Pancreas (tissue), 10 donors: Measurements from ENCODE around the gene SAAL1. TPM values are rescaled to one million over a fixed set of nuclear protein-coding genes. Genes with fewer than 3 reads are reported as not detected.

Experiments
- ATAC-seq, 4 donors: fragments of 200-7000 bp; cut with Tn5 transposase; one replicate each; pipeline versions ENCODE4 v1.8.0 to v1.9.1; 2020; ENCODE audit warnings: mild to moderate bottlenecking in 4 of 4, moderate library complexity in 4 of 4
- DNase-seq, 6 donors: peaks; one replicate each; pipeline ENCODE4 v3.0.0-alpha.2; 2020
- FAIRE-seq: peaks from 2 replicates; lab custom pipeline; 2012; peaks lifted over from hg19 to GRCh38; lab: Jason Lieb, UNC
- H3K27ac ChIP-seq, 4 donors: fragments of 200-600 bp; sonication (generic); 1 replicate in 3 of 4; 2 replicates in 1 of 4; pipeline versions ENCODE4 v1.5.0 to v1.8.0; 2020
- H3K27me3 ChIP-seq, 4 donors: fragments of 200-600 bp; one replicate each; pipeline ENCODE4 v1.8.0; 2021
- H3K36me3 ChIP-seq, 3 donors: fragments of 200-600 bp; sonication (generic) in 1 of 3; one replicate each; pipeline versions ENCODE4 v1.5.0 to v1.8.0; 2020 to 2021
- H3K4me1 ChIP-seq, 3 donors: fragments of 200-600 bp; one replicate each; pipeline ENCODE4 v1.8.0; 2021
- H3K4me3 ChIP-seq, 4 donors: fragments of 200-600 bp; sonication (generic) in 2 of 4; one replicate each; pipeline versions ENCODE4 v1.5.0 to v1.8.0; 2020 to 2021
- H3K9me3 ChIP-seq, 4 donors: fragments of 200-600 bp; one replicate each; pipeline ENCODE4 v1.8.0; 2021
- WGBS, 2 donors: extraction: QIAGEN DNeasy Blood & Tissue Kit; methylation state at CpG; one replicate each; pipeline ENCODE4 v1.1.7; 2013; 5-methylcytosine and 5-hydroxymethylcytosine counted together
- intact Hi-C, 3 donors: fragments of 100-400 bp; cut with DNase I; formaldehyde crosslinking; loops; one replicate each; pipeline versions ENCODE4 v1.11.1 to v1.14.2; 2022
- polyA plus RNA-seq, 2 donors: library from polyadenylated mRNA; stranded (reverse); fragments of 200-250 nt; gene quantifications; one replicate each; pipeline ENCODE4 v1.2.3, GENCODE V29; 2013
- total RNA-seq, 6 donors: library from RNA; stranded (reverse); fragmentation: NEBNext Ultra II Directional in 4 of 6; extraction: Animal tissue kit (Norgen Biotek cat#: 25700) in 4 of 6; gene quantifications; one replicate each; pipeline versions ENCODE4 v1.2.1 to v1.2.4, GENCODE V29; 2021 to 2023
- TF ChIP-seq, protein P1 (sequence below), 4 donors: fragments of 200-600 bp; sonication (generic) in 3 of 4; IDR thresholded peaks; one replicate each; pipeline versions ENCODE4 v1.5.0 to v1.8.0; 2021; ENCODE audit warnings: antibody characterized with exemption in 4 of 4
- donor health status: healthy with polysubstance abuse.
- donor health status: DM: no; HTN: no; CAD: no; lungs with moderate emphysema.
- donor health status: DM: no; HTN: no; CAD: no.
- donor health status: control.
- donor health status: control.
- donor health status: Bipolar disorder and iron deficiency.
- donor health status: DM: yes; HTN: yes; CAD: no.
- donor health status: DM: no; HTN: no; CAD: no.
- donor health status: DM: no; HTN: no; CAD: no.
- donor health status: DM: yes; HTN: yes; CAD: no.

Gene SAAL1
- total and polyA plus RNA-seq, 8 donors = 4.6 to 8.8 (median 5.8) TPM

- peak in 1 of 4 donors; percentile 4 for ATAC-seq
- DNase-seq = no peak
- no peak overlapping the region for H3K27ac ChIP-seq
- H3K4me1 ChIP-seq = peaks cover 0 to 7% (median 0%) of the 10 kb centered on the region in 3 donors
- H3K27me3 ChIP-seq = no peaks in the 10 kb centered on the region
- FAIRE-seq = no peak
- H3K36me3 ChIP-seq = peaks cover 0 to 10% (median 0%) of the 10 kb centered on the region in 3 donors
- peak overlapping the region; percentile 74 to 100 (median 90) for H3K4me3 ChIP-seq
- 19% methylated on average over 29 of the region's 29 CpGs for WGBS, 2 donors
- TF ChIP-seq, protein P1, sequence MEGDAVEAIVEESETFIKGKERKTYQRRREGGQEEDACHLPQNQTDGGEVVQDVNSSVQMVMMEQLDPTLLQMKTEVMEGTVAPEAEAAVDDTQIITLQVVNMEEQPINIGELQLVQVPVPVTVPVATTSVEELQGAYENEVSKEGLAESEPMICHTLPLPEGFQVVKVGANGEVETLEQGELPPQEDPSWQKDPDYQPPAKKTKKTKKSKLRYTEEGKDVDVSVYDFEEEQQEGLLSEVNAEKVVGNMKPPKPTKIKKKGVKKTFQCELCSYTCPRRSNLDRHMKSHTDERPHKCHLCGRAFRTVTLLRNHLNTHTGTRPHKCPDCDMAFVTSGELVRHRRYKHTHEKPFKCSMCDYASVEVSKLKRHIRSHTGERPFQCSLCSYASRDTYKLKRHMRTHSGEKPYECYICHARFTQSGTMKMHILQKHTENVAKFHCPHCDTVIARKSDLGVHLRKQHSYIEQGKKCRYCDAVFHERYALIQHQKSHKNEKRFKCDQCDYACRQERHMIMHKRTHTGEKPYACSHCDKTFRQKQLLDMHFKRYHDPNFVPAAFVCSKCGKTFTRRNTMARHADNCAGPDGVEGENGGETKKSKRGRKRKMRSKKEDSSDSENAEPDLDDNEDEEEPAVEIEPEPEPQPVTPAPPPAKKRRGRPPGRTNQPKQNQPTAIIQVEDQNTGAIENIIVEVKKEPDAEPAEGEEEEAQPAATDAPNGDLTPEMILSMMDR (IDR thresholded peaks at IDR 0.05) = no peak
- no peaks in the 10 kb centered on the region for H3K9me3 ChIP-seq
- intact Hi-C loops = loop anchor here in 1 of 3 donors (10.0 kb wide), 1 partner anchor 110 kb away; no protein-coding TSS in a partner anchor
These were observed 638 bp downstream of the SAAL1 start for GRCh38 chr11:18105086-18105801.

DNA sequence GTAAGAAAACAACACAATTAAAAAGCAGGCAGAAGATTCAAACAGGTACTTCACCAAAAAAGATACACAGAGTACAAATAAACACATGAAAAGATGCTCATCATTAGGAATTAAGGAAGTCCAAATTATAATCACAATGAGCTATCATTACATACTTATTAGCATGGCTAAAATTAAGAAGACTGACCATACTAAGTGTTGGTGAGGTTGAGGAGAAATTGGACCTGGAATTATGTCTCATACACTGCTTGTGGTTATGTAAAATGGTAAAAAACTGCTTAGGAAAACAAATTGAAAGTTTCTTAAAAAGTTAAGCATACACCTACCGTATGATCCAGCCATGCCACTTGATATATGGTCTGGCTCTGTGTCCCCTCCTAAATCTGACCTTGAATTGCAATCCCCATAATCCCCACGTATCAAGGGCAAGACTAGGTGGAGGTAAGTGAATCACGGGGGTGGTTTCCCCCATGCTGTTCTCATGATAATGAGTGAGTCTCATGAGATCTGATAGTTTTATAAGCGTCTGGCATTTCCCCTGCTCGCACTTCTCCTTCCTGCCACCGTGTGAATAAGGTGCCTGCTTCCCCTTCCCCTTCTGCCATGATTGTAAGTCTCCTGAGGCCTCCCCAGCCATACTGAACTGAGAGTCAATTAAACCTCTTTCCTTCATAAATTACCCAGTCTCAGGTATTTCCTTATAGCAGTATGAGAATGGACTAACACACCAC is 4.8 kb downstream of the SAAL1 start:
- 50 to 96% methylated on average over 6 of the region's 6 CpGs for WGBS, 2 donors
- no peaks in the 10 kb centered on the region for H3K27me3 ChIP-seq
- DNase-seq (no peak), ATAC-seq (no peak), FAIRE-seq (no peak)
- H3K36me3 ChIP-seq = peaks cover 0 to 10% (median 0%) of the 10 kb centered on the region in 3 donors
- TF ChIP-seq, protein P1 (IDR thresholded peaks at IDR 0.05) = no peak
- intact Hi-C loops = loop anchor here in 1 of 3 donors (10.0 kb wide), 1 partner anchor 106 kb away; no protein-coding TSS in a partner anchor
- no peak overlapping the region for H3K27ac ChIP-seq
- peaks cover 0 to 7% (median 0%) of the 10 kb centered on the region in 3 donors for H3K4me1 ChIP-seq
- no peaks in the 10 kb centered on the region for H3K9me3 ChIP-seq
- no peak overlapping the region for H3K4me3 ChIP-seq

DNA sequence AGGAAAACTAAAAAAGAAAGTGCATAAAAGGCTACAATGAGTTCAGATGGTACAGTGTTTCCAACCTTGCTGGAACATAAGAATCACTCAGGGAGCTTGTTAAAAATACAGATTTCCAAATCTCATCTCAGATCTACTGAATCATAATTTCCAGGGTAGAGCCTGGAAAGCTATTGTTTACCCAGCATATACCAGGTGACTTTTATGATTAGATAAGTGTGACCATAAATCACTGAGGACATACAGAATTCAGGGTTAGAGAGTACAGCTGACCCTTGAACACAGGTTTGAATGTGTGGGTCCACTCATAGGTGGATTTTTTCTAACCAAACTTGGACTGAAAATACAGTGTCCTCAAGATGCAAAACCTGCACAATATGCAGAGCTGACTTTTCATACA is 11.9 kb downstream of the SAAL1 start:
- TF ChIP-seq, protein P1 (IDR thresholded peaks at IDR 0.05) = no peak
- DNase-seq (no peak), ATAC-seq (peak in 1 of 4 donors; percentile 17), FAIRE-seq (no peak)
- Histone ChIP-seq H3K4me1 (no peaks in the 10 kb centered on the region), H3K27ac (no peak overlapping the region), H3K27me3 (no peaks in the 10 kb centered on the region), H3K4me3 (no peak overlapping the region), H3K9me3 (no peaks in the 10 kb centered on the region), H3K36me3 (peaks cover 0 to 7% (median 0%) of the 10 kb centered on the region in 3 donors)
- intact Hi-C loops = no loop called here

DNA sequence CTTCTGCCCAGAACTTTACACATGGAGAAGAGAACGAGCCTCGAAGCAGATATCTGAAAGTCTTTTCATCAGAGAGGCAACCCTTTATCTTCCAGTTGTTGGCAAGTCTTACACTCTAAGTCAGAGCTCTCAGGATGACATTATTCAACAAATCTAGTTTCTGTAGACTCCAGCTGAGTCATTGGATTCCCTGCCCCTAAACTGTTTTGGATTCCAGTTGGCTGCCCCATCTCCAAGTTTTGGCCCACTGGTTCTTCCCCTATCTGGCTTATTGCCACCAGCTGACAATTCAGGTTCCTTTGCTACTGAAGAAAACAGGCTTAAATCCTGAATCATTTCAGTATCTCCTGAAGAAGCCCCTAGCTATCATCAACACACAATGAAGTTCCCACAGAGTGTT is 14.2 kb downstream of the SAAL1 start:
- DNase-seq (no peak), ATAC-seq (no peak), FAIRE-seq (no peak)
- TF ChIP-seq, protein P1 (IDR thresholded peaks at IDR 0.05) = no peak
- Histone ChIP-seq H3K27me3 (no peaks in the 10 kb centered on the region), H3K4me3 (no peak overlapping the region), H3K27ac (no peak overlapping the region), H3K9me3 (no peaks in the 10 kb centered on the region), H3K4me1 (no peaks in the 10 kb centered on the region), H3K36me3 (peaks cover 0 to 21% (median 0%) of the 10 kb centered on the region in 3 donors)
- WGBS, 2 donors = 91 to 94% methylated on average over 2 of the region's 2 CpGs
- intact Hi-C loops = no loop called here
